Islet precursor cell (in vitro differentiated cells): ENCODE data around the gene STK17A.

Experiments used
- DNase-seq: peaks from one replicate; pipeline ENCODE4 v3.0.0-alpha.2; 2018

The STK17A gene

GRCh38 chr7:43582503-43583423 lies at the start of gene STK17A:
Gene STK17A, plus strand, starts transcription at chr7:43583108. Its CDS starts 136 bp downstream, at chr7:43583244.
- DNase-seq = peak; percentile 97

DNA sequence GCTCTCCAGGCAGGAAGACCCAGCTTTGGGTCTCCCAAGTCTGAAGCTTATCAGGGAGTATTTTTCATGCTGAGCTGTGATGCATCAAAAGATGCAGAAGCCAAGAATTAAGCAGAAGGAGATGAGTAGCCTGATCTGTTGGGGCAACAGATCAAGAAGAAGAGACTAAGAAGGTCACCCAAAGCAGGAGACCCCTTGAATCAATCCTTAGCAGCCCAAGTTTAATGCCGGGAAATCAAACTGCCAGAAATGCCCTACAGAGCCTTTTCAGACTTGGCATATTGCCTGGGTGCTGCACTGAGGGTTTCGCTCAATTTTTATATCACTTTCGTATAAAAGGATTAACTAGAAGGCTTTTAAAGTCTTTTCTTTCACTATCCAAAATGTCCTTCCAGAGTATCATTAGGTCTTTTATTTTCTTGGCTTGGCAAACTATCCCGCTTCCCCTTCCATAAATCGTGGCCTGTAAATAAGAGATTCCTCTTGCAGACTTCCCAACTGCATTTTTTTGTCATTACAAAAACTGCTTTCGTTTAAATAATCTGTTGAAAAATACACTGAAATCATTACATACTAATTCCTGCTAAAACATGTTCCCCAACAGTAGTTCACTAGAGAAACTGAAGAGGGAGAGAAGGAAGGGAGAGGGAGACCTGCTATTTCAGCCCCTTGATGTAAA lies 49.0 kb upstream of the STK17A start:
- no peak for DNase-seq

DNA sequence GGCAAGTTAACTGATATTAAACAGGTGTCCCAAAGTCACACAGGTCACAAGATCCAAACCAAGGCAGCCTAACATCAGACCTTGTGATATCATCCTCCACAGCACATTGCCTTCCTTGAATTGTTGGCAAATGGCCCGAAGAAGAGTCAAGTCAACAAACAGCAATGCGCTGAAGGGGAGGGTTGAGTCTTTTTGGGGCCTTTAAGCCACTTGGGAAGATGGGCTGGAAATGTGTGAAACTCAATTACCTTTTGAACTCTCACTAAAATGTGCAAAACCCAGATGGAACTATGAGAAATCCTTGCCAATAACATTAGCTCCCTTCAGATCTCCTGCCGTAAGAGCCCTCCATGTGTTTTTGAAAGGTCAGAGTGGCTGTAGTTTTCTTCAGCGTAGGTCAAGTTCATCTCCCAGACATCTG lies 47.9 kb upstream of the STK17A start:
- DNase-seq = no peak

GRCh38 chr7:43535810-43536585 lies 46.9 kb upstream of the STK17A start:
- DNase-seq = no peak

DNA sequence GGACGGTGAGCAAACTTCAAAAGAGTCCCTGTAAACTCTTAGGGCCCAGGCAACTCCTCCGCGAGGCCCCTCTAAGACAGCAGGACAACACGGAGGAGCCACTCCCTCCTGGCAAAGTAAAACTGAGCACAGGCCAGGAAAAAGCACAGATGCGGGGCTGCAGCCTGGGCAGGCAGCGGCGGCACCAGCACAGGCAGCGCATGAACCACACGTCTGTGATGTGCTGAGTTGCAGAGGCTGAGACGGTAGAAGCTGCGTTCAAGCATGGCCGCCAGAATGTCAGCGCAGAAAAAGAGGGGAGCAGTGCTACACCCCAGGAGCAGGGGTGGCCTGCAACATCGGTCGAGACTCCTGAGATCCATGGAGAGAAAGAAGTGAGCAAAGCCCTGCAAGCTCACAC lies 46.1 kb upstream of the STK17A start:
- DNase-seq = no peak

DNA sequence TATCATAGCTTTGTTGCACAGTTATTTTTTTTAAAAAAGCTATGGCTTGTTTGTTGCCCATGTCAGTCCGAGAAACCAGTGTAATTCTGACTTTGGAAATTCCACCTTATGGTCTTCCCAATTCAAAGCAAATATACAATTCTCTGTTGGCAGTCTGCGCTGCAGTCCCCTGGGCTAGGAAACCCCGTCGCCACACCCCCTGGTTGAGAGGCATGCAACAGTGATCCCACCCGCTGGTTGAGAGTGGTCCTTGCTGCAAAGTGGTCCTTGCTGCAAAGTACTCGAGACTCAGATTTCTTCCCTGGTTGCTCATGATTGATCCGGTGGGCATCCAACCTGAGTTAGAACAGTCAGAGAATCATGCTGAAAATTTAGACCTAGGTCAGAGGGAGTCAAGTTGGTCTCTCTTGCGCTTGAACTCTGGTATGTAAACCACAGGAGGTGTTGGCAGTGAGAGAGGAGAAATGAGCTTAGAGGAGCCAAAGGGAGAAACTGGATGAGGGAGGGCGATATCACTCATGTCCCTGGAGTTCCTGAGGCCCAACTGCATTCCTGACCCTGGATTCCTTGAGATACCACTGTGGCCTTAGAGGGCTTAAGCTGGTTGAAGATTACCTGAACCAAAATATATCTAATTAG lies 45.0 kb upstream of the STK17A start:
- DNase-seq = no peak

DNA sequence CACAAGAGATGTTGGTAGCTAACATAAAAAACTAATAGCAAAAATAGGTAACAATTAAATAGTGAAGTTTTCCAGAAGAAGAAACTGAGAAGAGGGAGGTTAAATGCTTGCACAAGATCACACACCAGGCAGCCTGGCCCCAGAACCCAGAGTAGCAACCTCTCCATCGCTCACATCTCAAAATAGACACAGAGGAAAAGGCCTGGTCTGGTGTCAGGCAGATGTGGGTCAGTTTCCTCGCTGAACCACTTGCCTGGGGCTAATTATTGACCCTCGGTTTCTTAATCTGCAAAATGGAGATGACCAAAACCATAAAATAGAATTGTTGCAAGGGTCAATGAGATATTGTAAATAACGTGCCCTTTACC lies 44.5 kb upstream of the STK17A start:
- no peak for DNase-seq

- DNase-seq = no peak
Measured at GRCh38 chr7:43540471-43540870, 42.4 kb upstream of the STK17A start.

GRCh38 chr7:43542716-43543115 lies 40.2 kb upstream of the STK17A start:
- no peak for DNase-seq

DNA sequence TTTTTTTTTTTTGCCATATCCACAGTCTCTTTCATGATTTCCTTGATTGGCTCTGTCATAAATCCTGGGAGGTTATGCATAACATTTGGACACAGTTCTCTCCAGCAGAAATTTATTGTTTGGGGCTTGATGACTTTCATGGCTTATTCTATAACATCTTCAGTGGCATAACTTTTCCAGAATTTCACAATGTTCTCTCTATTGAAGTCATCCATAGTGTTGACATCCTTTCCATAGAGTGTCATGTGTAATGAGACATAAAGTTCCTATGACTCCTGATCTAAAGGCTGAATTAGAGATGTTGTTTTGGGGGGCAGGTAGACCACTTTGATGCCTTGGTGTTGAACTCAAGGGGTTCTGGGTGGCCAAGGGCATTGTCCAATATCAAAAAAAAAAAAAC lies 36.7 kb upstream of the STK17A start:
- no peak for DNase-seq

DNA sequence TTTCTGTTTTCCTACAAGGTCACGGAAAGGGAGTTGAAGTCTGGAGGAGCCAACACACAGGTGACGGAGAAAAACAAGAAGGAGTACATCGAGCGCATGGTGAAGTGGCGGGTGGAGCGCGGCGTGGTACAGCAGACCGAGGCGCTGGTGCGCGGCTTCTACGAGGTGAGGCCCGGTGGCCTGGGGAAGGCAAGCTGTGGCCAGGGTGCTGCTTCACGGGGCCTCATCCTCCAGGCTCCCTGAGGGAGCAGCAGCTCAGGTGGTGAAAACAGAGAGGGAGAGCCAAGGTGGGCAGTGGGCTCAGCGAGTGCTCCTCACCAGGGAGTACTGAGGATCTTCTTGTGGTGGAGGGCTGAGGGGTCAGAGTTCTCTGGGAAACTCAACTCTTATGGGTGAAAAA lies 32.5 kb upstream of the STK17A start:
- DNase-seq = no peak

DNA sequence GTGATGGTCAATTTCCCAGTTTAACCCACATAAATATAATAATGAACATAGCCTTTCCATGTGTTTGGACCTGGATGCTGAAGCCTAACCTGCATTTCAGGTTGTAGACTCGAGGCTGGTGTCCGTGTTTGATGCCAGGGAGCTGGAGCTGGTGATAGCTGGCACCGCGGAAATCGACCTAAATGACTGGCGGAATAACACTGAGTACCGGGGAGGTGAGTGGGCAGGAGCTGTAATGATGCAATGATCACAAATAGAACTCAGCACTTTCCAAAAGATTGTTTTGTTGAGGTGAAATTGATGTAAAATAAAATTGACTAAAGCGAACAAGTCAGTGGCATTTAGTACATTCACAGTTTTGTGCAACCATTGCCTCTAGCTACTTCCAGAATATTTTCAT lies 30.8 kb upstream of the STK17A start:
- DNase-seq = no peak

- DNase-seq = no peak
Measured at GRCh38 chr7:43553999-43554398, 28.9 kb upstream of the STK17A start.

DNA sequence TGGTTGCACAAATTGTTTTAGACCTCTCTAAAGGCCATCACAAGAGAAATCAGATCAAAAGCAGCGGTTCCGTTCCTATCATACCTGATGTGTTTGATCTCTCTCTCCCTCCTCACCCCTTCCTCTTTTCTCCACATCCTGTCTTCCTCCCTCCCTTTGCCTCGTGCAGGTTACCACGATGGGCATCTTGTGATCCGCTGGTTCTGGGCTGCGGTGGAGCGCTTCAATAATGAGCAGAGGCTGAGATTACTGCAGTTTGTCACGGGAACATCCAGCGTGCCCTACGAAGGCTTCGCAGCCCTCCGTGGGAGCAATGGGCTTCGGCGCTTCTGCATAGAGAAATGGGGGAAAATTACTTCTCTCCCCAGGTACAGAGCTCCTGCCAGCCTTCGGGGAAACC lies 28.5 kb upstream of the STK17A start:
- DNase-seq = no peak

DNA sequence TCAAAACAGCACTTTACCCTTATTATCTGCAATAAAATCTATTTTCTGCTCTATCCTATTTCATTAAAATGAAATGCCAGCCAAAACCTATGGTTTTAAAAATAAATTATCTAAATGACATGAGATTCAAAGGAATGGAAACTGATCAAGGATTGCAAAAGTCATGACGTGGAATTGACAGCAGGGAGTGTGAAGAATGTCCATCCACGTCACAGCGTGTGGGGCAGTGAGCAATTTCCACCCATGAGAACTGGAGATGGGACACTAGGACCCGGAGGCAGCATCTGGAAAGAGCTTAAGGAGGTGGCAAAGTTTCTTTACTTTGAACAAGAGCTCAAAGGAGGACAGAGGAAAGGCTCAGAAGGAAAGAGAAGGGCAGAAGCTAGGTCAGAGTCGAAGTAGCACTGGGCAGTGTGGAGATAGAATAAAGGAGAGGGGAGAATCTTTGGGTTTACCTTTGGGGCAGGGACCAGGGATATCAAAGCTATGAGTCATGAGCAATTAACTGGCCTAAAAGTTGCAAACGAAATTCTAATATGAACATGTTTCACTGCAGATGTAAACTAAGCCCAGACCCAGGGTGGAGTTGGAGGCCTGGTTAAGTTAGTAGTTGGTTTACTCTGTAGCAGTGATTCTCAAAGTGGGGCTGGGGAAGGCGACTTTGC lies 24.9 kb upstream of the STK17A start:
- no peak for DNase-seq

DNA sequence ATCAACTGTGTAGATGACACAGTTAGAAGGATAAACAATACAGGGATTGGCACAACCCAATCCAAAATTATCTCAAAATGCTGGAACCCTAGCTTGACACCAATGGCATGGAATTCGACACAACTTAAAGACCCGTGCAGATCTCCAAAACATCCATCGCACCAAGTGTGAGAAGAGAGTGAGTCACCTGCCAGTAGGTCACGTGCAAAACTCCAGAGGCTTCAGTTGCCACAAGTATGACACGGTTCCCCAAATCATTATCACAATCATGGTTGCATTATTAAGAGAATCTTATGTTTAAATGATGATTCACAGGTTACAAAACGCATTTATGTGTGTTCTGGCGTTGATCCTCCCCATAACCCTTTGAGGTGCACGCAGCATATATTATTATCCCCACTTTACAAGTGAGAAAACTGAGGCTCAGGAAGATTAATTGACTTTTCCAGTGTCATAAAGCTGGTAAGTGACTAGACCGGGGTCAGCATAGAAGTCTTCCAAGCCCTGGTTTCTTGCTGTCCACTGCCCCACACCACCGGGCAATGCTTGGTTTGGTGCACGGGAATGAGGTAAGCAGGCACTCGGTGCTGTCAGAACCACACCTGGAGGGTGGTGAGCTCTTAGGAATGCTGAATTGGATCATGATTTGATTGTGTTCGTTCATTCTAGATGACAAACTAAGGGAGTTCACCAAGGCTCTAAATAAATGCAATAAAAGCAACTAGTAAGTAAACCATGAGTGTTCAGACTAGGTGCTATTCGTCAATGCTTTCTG lies 23.6 kb upstream of the STK17A start:
- no peak for DNase-seq

DNA sequence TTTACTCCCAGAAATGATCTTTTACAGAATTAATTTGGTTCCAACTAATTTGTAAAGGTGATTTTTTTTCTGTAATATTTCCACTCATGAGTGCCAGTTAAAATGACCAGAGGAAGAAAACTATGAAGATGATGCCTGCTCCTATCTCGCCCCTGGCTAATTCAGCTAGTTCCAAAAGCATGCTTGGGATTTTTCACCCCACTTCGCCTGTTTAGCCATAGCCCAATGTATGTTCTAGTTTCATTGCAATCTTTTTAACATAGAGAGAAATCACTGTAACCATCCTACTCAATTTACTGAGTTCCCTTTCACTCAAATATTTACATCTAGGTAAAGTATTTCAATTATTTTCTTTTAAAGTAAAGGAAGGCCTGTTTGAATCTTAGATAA lies 23.0 kb upstream of the STK17A start:
- no peak for DNase-seq

GRCh38 chr7:43560742-43561330 lies 22.1 kb upstream of the STK17A start:
- no peak for DNase-seq

- no peak for DNase-seq
Measured at GRCh38 chr7:43562383-43562782, 20.5 kb upstream of the STK17A start.

- no peak for DNase-seq
Measured at GRCh38 chr7:43565786-43566185, 17.1 kb upstream of the STK17A start.

DNA sequence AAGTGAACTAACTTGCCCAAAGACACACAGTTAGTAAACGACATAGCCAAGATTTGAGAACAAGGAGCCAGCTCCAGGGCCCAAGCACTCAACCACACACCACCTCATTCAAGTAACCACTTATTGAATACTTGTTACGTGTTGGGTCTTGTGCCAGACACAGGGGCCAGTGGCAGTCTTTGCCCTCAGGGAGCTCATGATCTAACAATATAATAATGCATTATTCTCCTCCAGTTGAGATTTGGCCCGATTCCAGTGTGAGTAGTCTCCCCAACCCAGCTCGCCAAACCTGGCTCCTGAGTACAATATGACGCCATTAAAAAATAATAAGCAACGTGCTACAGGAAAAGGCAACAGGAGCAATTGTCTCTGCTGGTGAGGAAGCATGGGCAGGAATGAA lies 14.4 kb upstream of the STK17A start:
- DNase-seq = no peak
